Activated T-cell treated with anti-CD3 and anti-CD28 coated beads, Interleukin-2, amount 50 U/mL, for 4 hours (primary cell): ENCODE results near the gene ARHGAP24. TPM values are rescaled to one million over a fixed set of nuclear protein-coding genes. Genes with fewer than 3 reads are reported as not detected.

Experiments
- ATAC-seq, 2 donors: fragments of 200-7000 bp; cut with Tn5 transposase; one replicate each; pipeline ENCODE4 v1.10.0; 2021
- DNase-seq: peaks from one replicate; pipeline ENCODE4 v3.0.0-alpha.2; 2020
- H3K27me3 Mint-ChIP-seq: one replicate; pipeline ENCODE4 v1.8.0; 2021; ENCODE audit warnings: low read depth, mixed read lengths
- H3K36me3 Mint-ChIP-seq: one replicate; pipeline ENCODE4 v1.8.0; 2022; ENCODE audit warnings: mixed read lengths; ENCODE audit not compliant: insufficient read depth
- H3K4me1 Mint-ChIP-seq: one replicate; pipeline ENCODE4 v1.8.0; 2021; ENCODE audit warnings: low read depth, mixed read lengths
- H3K4me3 Mint-ChIP-seq: one replicate; pipeline ENCODE4 v1.8.0; 2021; ENCODE audit warnings: mild to moderate bottlenecking, moderate library complexity, mixed read lengths
- H3K9me3 Mint-ChIP-seq: one replicate; pipeline ENCODE4 v1.8.0; 2021; ENCODE audit warnings: mixed read lengths
- total RNA-seq, 3 donors: library from RNA; stranded (reverse); gene quantifications; one replicate each; pipeline ENCODE4 v1.2.1, GENCODE V29; 2021

Gene ARHGAP24
- total RNA-seq, 3 donors from 2014 or later: 0.29 to 1.5 (median 0.46) TPM

DNA sequence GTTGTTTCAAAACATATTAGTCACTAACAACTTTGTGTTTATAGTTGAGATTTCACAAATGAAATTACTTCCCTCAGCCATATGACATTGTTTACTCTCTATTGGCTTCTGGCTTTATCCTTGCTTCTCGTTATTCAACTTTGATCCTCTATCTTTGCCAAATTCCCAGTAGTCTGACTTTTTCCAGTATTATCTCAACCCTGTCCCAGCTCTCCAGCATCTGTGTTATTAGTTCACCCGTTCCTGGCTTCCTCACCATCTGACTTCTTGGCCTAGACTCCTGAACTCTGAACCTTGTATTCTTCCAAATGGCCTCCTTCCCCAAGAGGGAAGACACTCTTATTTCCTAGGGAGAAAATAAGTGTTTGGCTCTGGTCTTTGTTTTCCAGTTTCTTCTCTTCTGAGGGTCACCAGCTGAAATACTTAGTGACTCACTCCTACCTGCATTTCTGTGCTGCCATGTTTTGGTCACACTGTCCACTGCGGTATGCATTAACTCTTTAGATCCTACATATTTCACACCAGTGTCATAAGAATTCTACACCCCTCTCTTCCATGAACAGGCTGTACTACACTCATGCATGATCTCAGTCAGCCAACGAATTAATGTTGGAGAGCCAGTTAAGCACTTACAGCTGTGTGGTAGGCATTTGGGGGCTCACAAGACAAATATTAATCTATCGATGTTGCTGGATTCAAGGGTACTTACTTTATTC lies 17.0 kb upstream of the ARHGAP24 start:
- H3K4me3 Mint-ChIP-seq: no peak overlapping the region

DNA sequence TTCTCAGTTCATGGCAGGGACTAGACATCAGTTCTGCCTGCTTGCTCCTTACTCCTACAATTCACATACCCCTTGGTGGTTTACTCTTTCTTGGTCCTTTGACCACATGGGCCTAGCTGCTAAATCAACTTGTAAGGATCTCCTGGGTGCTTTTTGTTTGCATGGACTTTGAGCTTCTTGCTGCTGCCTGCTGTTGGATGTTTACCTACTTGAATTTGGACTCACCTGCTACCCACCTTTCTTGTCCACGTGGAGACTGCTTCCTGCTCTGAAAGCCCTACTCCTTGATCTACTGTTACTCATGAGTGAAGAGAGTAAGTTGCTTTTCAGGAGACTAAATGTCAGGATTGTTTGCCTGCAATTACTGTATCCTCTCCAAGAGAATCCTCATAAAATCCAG lies 15.2 kb upstream of the ARHGAP24 start:
- Mint-ChIP-seq H3K9me3 (no peaks in the 10 kb centered on the region), H3K4me3 (no peak overlapping the region), H3K36me3 (no peaks in the 10 kb centered on the region), H3K4me1 (no peaks in the 10 kb centered on the region), H3K27me3 (no peaks in the 10 kb centered on the region)
- ATAC-seq (no peak), DNase-seq (no peak)

More for the DNA sequence above, 17.0 kb upstream of the ARHGAP24 start:
- H3K27me3 Mint-ChIP-seq: no peaks in the 10 kb centered on the region
- DNase-seq: no peak
- H3K36me3 Mint-ChIP-seq: no peaks in the 10 kb centered on the region
- no peak for ATAC-seq
- H3K4me1 Mint-ChIP-seq: no peaks in the 10 kb centered on the region
- H3K9me3 Mint-ChIP-seq: no peaks in the 10 kb centered on the region

DNA sequence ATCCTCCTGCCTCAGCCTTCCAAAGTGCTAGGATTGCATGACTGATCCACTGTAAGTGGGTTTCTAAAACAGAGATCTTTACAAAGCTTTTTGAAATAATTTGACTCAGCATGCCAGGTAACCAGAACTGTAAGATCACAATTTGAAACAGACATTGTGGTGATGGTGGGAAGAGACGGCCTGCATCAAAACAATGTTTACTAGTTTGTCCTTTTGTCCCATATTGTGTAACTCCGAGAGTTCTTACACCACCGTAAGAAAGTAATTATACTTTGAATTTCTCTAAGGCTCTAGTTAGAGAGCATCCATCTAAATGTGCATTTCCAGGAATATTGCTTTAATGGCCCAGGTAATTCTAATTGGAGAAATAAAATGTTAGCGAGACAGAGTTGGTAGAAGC lies 594 bp upstream of the ARHGAP24 start:
- H3K4me3 Mint-ChIP-seq: no peak overlapping the region
- no peaks in the 10 kb centered on the region for H3K36me3 Mint-ChIP-seq
- no peaks in the 10 kb centered on the region for H3K4me1 Mint-ChIP-seq
- no peak for DNase-seq
- no peak for ATAC-seq
- H3K27me3 Mint-ChIP-seq: peaks cover 18% of the 10 kb centered on the region
- no peaks in the 10 kb centered on the region for H3K9me3 Mint-ChIP-seq

DNA sequence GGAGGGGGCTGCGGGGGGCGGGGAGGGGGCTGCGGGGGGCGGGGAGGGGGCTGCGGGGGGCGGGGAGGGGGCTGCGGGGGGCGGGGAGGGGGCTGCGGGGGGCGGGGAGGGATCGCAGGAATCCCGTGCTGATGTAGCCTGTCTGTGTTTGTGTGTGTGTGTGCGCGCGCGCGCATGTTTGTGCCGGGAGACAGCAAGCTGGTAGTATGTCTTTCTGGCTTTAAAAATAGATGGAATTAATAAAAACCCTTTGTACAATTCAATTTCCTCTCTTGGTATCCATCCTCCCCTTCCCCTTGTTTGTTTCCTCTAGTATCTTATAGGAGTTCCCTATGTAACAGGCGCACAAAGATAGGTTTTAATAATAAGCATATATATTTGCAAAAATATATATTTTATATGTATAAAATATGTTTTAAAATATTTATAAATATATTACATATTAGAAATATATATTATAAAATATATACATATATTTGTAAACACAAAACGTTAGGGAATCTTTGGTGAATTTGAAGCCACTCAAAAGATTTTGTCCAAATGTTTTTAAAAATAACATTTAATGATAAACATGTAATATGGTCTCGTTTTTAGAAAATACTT lies 782 bp downstream of the ARHGAP24 start:
- H3K9me3 Mint-ChIP-seq: no peaks in the 10 kb centered on the region
- no peaks in the 10 kb centered on the region for H3K4me1 Mint-ChIP-seq
- no peaks in the 10 kb centered on the region for H3K36me3 Mint-ChIP-seq

GRCh38 chr4:85476381-85476780 lies 1.4 kb downstream of the ARHGAP24 start:
- H3K27me3 Mint-ChIP-seq: peaks cover 18% of the 10 kb centered on the region
- no peak for ATAC-seq

More for the DNA sequence above, 782 bp downstream of the ARHGAP24 start:
- peaks cover 18% of the 10 kb centered on the region for H3K27me3 Mint-ChIP-seq
- DNase-seq: no peak
- H3K4me3 Mint-ChIP-seq: no peak overlapping the region
- ATAC-seq: no peak

DNA sequence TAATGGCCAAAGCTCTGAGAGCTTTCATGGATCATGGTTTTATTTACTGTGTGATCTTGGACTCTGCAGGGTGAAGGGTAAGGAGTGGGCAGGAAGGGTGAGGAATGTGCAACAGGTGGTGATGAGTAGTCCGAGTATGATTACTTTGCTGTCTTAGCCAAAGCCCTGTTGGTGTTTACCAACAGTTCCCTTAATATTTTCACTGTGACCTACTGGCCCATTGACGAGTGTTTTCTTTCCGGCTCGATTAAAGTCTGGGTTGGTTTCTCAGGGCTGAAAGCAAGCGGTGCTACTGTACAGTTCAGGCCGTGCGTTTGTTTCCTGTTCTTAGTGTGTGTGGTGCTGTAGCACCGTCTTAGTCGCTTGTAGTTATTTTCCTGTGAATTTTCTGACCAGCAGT lies 2.6 kb downstream of the ARHGAP24 start:
- Mint-ChIP-seq H3K4me3 (no peak overlapping the region), H3K9me3 (no peaks in the 10 kb centered on the region), H3K4me1 (no peaks in the 10 kb centered on the region), H3K36me3 (no peaks in the 10 kb centered on the region), H3K27me3 (peaks cover 18% of the 10 kb centered on the region)
- DNase-seq: no peak
- ATAC-seq: no peak

More at GRCh38 chr4:85476381-85476780, 1.4 kb downstream of the ARHGAP24 start:
- no peak for DNase-seq
- H3K4me1 Mint-ChIP-seq: no peaks in the 10 kb centered on the region
- H3K4me3 Mint-ChIP-seq: no peak overlapping the region
- H3K36me3 Mint-ChIP-seq: no peaks in the 10 kb centered on the region
- H3K9me3 Mint-ChIP-seq: no peaks in the 10 kb centered on the region

DNA sequence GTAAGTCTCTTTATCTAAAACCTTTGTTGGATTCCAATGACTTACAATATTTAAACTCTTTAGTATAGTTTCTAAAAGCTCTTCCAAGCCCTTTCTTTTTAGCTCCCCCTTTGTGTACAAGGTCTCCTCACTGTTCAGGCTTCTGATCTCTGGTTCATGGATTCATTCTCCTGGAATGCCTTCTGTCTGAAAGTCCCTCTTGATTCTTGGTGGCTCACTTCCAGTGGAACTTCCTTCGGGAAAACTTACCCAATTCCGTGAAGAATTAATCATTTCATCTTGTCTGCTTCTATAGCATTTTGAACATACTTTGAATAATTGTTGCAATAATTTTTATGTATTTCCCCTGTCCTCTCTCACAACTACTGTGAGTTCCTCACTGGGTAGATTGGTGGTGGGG lies 3.6 kb downstream of the ARHGAP24 start:
- Mint-ChIP-seq H3K4me3 (no peak overlapping the region), H3K27me3 (peaks cover 18% of the 10 kb centered on the region), H3K4me1 (no peaks in the 10 kb centered on the region), H3K9me3 (no peaks in the 10 kb centered on the region), H3K36me3 (no peaks in the 10 kb centered on the region)
- DNase-seq (no peak), ATAC-seq (no peak)

- no peaks in the 10 kb centered on the region for H3K9me3 Mint-ChIP-seq
- H3K27me3 Mint-ChIP-seq: peaks cover 4% of the 10 kb centered on the region
- DNase-seq (no peak), ATAC-seq (no peak)
- H3K36me3 Mint-ChIP-seq: no peaks in the 10 kb centered on the region
- no peak overlapping the region for H3K4me3 Mint-ChIP-seq
- no peaks in the 10 kb centered on the region for H3K4me1 Mint-ChIP-seq
These were observed 7.2 kb downstream of the ARHGAP24 start for GRCh38 chr4:85482010-85482738.

GRCh38 chr4:85486425-85487086 lies 11.6 kb downstream of the ARHGAP24 start:
- no peaks in the 10 kb centered on the region for H3K9me3 Mint-ChIP-seq

GRCh38 chr4:85488416-85488815 lies 13.5 kb downstream of the ARHGAP24 start:
- no peaks in the 10 kb centered on the region for H3K27me3 Mint-ChIP-seq
- H3K4me3 Mint-ChIP-seq: no peak overlapping the region
- DNase-seq: no peak
- no peaks in the 10 kb centered on the region for H3K4me1 Mint-ChIP-seq
- no peaks in the 10 kb centered on the region for H3K36me3 Mint-ChIP-seq
- no peak for ATAC-seq
- peaks cover 3% of the 10 kb centered on the region for H3K9me3 Mint-ChIP-seq

More at GRCh38 chr4:85486425-85487086, 11.6 kb downstream of the ARHGAP24 start:
- H3K36me3 Mint-ChIP-seq: no peaks in the 10 kb centered on the region
- no peaks in the 10 kb centered on the region for H3K4me1 Mint-ChIP-seq
- H3K27me3 Mint-ChIP-seq: no peaks in the 10 kb centered on the region
- H3K4me3 Mint-ChIP-seq: no peak overlapping the region
- no peak for DNase-seq
- no peak for ATAC-seq

- H3K27me3 Mint-ChIP-seq: no peaks in the 10 kb centered on the region
- no peaks in the 10 kb centered on the region for H3K36me3 Mint-ChIP-seq
- no peaks in the 10 kb centered on the region for H3K4me1 Mint-ChIP-seq
- no peak overlapping the region for H3K4me3 Mint-ChIP-seq
- ATAC-seq (no peak), DNase-seq (no peak)
- H3K9me3 Mint-ChIP-seq: peaks cover 5% of the 10 kb centered on the region
These were observed 14.5 kb downstream of the ARHGAP24 start for GRCh38 chr4:85489273-85489981.

- H3K4me3 Mint-ChIP-seq: no peak overlapping the region
- H3K4me1 Mint-ChIP-seq: no peaks in the 10 kb centered on the region
- no peaks in the 10 kb centered on the region for H3K27me3 Mint-ChIP-seq
- no peak for DNase-seq
- ATAC-seq: no peak
- peaks cover 8% of the 10 kb centered on the region for H3K9me3 Mint-ChIP-seq
- H3K36me3 Mint-ChIP-seq: no peaks in the 10 kb centered on the region
These were observed 16.6 kb downstream of the ARHGAP24 start for GRCh38 chr4:85491527-85491926.

GRCh38 chr4:85492336-85492735 lies 17.4 kb downstream of the ARHGAP24 start:
- ATAC-seq (no peak), DNase-seq (no peak)
- no peak overlapping the region for H3K4me3 Mint-ChIP-seq
- no peaks in the 10 kb centered on the region for H3K27me3 Mint-ChIP-seq
- peaks cover 8% of the 10 kb centered on the region for H3K9me3 Mint-ChIP-seq
- no peaks in the 10 kb centered on the region for H3K4me1 Mint-ChIP-seq
- no peaks in the 10 kb centered on the region for H3K36me3 Mint-ChIP-seq

DNA sequence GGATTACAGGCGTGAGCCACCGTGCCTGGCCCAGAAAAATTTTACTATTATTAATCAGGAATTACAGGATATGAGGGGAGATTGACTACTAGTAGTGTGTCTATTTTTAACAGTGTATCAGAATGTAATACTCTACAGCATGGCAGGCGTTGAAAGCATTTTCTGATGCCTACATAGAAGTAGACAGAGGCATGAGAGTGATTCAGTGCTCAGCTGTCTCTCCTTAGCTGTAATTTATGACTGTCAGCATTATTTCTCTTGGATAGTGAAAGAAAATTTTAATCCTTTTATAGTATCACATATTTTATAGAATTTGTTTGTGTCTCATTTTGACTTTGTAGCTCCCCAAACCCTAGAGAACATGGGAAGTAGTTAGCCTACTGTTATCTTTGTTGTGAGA lies 20.7 kb downstream of the ARHGAP24 start:
- Mint-ChIP-seq H3K4me1 (no peaks in the 10 kb centered on the region), H3K9me3 (peaks cover 8% of the 10 kb centered on the region)

More for the DNA sequence above, 20.7 kb downstream of the ARHGAP24 start:
- no peaks in the 10 kb centered on the region for H3K36me3 Mint-ChIP-seq
- DNase-seq (no peak), ATAC-seq (no peak)
- no peaks in the 10 kb centered on the region for H3K27me3 Mint-ChIP-seq
- H3K4me3 Mint-ChIP-seq: no peak overlapping the region
